Bronchial epithelial cell (primary cell): ENCODE data around the gene VTCN1. TPM values are rescaled to one million over a fixed set of nuclear protein-coding genes. Genes with fewer than 3 reads are reported as not detected.
"Not testable (repeated sequence)": the region's sequence is repeated elsewhere in the genome, so short reads cannot be mapped to it uniquely, and the experiment has no call there.

Source experiments
- DNase-seq: peaks from one replicate; pipeline ENCODE4 v3.0.0-alpha.2; 2010; ENCODE audit warnings: low read depth
- FAIRE-seq: peaks from 2 replicates; lab custom pipeline; 2011; peaks lifted over from hg19 to GRCh38; lab: Jason Lieb, UNC
- H3K27me3 ChIP-seq: 2 replicates; pipeline ENCODE4 v1.5.1; 2011; ENCODE audit warnings: low read length; ENCODE audit not compliant: control insufficient read depth, insufficient read depth
- H3K36me3 ChIP-seq: 2 replicates; pipeline ENCODE4 v1.5.1; 2011; ENCODE audit warnings: low read length; ENCODE audit not compliant: control insufficient read depth, insufficient read depth
- H3K4me3 ChIP-seq: 2 replicates; pipeline ENCODE4 v1.5.1; 2011; ENCODE audit warnings: mild to moderate bottlenecking, low read depth, low read length, control low read depth
- total RNA-seq: library from RNA; depleted of rRNA; stranded (reverse); fragments of >200 nt; gene quantifications from 2 replicates; pipeline ENCODE4 v1.2.1, GENCODE V29; 2014
- TF ChIP-seq, protein P1 (sequence below): IDR thresholded peaks from 2 replicates; pipeline ENCODE4 v1.5.1; 2011; ENCODE audit warnings: mild to moderate bottlenecking, moderate library complexity, low read length, control low read depth, inconsistent platforms; ENCODE audit not compliant: insufficient read depth, severe bottlenecking

Gene VTCN1
- total RNA-seq, 1 donor from 2014 or later: 0.26 TPM

DNA sequence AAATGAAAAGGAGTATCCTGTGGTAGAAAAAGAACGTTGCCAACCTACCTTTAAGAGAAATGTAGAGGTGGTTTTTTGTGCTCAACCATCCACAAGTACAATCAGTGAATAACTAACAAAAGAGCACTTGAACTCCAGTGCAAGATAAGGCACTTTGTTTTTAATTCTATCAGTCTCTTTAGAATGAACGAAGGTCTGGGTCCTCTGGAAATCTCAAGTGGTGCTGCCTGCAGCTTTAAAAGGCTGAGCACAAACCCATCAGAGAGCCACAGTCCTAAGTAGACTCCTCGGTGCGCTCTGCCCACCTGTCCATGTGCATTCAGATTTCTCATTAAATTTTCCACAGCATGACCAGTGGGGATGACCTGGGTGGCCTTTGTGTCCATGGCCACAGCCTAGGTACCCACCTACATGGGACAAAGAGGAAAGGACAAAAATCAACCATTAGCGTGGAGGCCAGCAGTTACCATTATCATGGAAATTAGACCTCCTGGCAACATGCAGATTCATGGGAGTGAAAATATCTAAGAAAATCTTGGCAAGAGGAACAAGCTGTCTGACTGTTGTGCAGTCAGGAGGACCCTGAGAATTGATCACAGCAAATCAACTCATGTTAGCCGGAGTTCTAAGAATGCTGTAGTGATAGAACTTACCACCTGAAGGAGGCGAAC, 98.5 kb downstream of the VTCN1 start:
- FAIRE-seq: no peak
- Histone ChIP-seq H3K4me3 (no peak overlapping the region), H3K36me3 (peaks cover 1% of the 10 kb centered on the region), H3K27me3 (no peaks in the 10 kb centered on the region)
- TF ChIP-seq, protein P1, sequence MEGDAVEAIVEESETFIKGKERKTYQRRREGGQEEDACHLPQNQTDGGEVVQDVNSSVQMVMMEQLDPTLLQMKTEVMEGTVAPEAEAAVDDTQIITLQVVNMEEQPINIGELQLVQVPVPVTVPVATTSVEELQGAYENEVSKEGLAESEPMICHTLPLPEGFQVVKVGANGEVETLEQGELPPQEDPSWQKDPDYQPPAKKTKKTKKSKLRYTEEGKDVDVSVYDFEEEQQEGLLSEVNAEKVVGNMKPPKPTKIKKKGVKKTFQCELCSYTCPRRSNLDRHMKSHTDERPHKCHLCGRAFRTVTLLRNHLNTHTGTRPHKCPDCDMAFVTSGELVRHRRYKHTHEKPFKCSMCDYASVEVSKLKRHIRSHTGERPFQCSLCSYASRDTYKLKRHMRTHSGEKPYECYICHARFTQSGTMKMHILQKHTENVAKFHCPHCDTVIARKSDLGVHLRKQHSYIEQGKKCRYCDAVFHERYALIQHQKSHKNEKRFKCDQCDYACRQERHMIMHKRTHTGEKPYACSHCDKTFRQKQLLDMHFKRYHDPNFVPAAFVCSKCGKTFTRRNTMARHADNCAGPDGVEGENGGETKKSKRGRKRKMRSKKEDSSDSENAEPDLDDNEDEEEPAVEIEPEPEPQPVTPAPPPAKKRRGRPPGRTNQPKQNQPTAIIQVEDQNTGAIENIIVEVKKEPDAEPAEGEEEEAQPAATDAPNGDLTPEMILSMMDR: no peak
- DNase-seq: no peak

DNA sequence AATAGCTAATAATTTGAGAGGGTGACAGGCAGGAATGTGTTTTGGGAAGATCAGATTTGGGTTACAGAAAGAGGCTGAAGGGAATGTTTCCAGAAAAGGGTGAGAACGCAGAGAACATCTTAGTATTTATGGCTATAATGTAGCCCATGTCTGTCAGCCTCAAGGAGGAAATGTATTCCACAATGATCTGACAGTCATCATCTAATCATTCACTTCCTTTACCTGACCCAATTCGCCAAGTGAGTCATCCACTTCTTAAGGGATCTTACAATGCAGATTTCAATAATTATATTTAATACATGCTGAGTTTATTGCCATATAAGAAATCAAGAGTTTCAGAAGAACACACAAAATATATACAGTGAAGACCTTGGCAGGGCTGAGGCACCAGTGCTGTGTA, 100.0 kb downstream of the VTCN1 start:
- FAIRE-seq: no peak
- H3K4me3 ChIP-seq: no peak overlapping the region
- TF ChIP-seq, protein P1: no peak
- H3K36me3 ChIP-seq: peaks cover 2% of the 10 kb centered on the region
- peak; percentile 93 for DNase-seq
- H3K27me3 ChIP-seq: no peaks in the 10 kb centered on the region

DNA sequence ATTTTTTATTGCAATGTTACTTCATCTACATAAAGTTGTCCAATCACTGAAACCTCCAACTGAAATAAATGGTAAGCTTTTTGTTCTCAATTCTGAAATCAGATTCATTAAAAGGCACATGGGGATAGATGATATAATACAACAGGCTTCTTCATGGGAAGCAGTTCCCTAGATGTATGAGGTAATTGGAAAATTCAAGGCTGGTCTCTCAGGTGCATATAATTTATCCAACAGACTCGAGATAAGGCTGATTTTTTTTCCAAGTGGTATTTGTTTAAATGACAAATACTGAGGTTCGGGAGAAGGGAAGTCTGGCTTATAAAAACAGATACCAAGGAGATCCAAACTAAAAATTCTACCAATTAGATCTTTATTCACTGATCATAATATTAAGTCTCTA, 103.4 kb downstream of the VTCN1 start:
- Histone ChIP-seq H3K4me3 (no peak overlapping the region), H3K27me3 (no peaks in the 10 kb centered on the region), H3K36me3 (peaks cover 3% of the 10 kb centered on the region)
- TF ChIP-seq, protein P1: no peak
- DNase-seq: no peak
- FAIRE-seq: no peak

DNA sequence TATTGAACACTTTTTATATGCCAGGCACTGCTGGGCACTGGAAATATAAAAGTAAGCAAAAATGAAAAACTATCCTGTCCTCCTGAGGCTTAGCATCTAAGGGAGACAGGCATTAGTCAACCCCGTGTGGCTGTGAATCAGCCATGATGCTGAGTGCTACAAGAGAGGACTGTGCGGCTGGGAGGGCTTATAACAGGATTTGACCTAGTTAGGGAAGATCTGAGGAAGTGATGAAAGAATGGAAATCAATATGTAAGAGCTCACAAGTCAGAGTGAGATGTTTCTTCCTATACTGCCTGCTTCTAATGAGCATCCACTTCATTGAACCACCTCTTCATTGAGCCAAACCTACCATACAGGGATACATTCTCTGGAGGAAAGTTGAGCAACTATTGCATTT, 104.2 kb downstream of the VTCN1 start:
- peaks cover 3% of the 10 kb centered on the region for H3K36me3 ChIP-seq
- TF ChIP-seq, protein P1: no peak
- FAIRE-seq: no peak
- no peaks in the 10 kb centered on the region for H3K27me3 ChIP-seq
- H3K4me3 ChIP-seq: no peak overlapping the region
- DNase-seq: no peak

DNA sequence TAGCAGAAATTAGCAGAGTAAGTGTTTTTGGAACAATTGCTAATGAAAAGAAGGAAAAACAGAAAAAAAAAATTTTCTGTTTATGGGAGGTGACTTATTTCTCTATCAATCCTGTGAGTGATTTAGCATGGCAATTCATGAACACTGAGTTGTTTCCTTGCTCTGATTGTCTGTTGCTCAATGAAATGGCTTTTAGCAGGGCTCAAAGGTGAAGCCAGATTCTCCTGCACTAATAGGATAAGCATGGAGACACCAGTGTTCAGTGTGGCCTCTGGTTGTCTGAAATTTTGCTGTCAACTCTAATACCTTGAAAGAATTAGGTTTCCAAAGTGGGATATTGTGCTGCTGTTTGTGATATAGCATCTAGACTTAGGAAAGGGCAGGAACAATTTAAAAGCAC, 105.0 kb downstream of the VTCN1 start:
- FAIRE-seq (no peak), DNase-seq (no peak)
- TF ChIP-seq, protein P1: no peak
- Histone ChIP-seq H3K36me3 (peaks cover 5% of the 10 kb centered on the region), H3K27me3 (no peaks in the 10 kb centered on the region), H3K4me3 (no peak overlapping the region)

DNA sequence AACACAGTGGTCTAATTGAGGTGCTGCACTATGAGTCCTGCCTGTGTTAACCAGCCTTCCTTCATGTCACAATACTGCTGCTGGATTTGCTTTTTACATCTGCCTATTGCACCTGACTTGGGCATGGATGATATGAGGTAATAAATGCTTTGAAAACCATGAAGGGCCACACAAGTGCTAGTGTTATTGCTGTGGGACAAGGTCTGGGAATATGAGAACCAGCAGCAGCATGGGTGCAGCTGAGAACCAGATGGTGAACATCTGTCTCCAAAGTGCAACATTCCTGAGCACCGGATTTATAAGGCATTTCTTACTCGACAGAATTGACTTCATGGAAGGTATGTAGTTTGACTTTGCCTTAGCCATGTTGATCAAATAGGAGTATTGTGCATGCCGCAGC, 105.7 kb downstream of the VTCN1 start:
- Histone ChIP-seq H3K27me3 (no peaks in the 10 kb centered on the region), H3K36me3 (peaks cover 5% of the 10 kb centered on the region), H3K4me3 (no peak overlapping the region)
- no peak for DNase-seq
- FAIRE-seq: no peak
- TF ChIP-seq, protein P1: no peak

DNA sequence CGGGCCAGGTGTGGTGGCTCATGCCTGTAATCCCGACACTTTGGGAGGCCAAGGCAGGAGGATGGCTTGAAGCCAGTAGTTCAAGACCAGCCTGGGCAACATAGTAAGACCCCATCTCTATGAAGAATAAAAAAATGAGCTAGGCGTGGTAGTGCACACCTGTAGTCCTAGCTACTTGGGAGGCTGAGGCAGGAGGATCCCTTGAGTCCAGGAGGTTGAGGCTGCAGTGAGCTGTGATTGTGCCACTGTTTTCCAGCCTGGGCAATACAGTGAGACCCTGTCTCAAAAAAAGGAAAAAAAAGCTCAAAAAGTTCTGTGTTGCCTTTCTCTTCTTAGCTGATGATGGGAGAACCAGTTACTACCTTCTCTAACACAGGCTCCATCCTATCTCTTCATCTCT, 108.9 kb downstream of the VTCN1 start:
- H3K27me3 ChIP-seq, H3K36me3 ChIP-seq, FAIRE-seq, H3K4me3 ChIP-seq, DNase-seq: not testable (repeated sequence)
